Activated CD8-positive, alpha-beta memory T cell treated with anti-CD3 and anti-CD28 coated beads for 4 hours (primary cell): ENCODE measurements around the gene GOLGA6C.
"Not testable (repeated sequence)": the region's sequence is repeated elsewhere in the genome, so short reads cannot be mapped to it uniquely, and the experiment has no call there.

Experiments
- DNase-seq, 2 donors: peaks; one replicate each; pipeline ENCODE4 v3.0.0-alpha.2; 2020; ENCODE audit warnings: low read depth in 2 of 2

The GOLGA6C gene

GRCh38 chr15:75258034-75258433, at the start of gene GOLGA6C:
GOLGA6C (plus strand) TSS chr15:75258334; CDS start chr15:75258599, 265 bp downstream.
- DNase-seq: not testable (repeated sequence)

- no peak for DNase-seq
These were observed 49.4 kb upstream of the GOLGA6C start for GRCh38 chr15:75208501-75209288.

- no peak for DNase-seq
These were observed 48.9 kb upstream of the GOLGA6C start for GRCh38 chr15:75209289-75209676.

GRCh38 chr15:75210811-75211230, 47.3 kb upstream of the GOLGA6C start:
- DNase-seq: no peak

GRCh38 chr15:75211436-75212199, 46.5 kb upstream of the GOLGA6C start:
- DNase-seq: no peak

GRCh38 chr15:75212200-75212858, 45.8 kb upstream of the GOLGA6C start:
- DNase-seq: no peak

- no peak for DNase-seq
These were observed 44.8 kb upstream of the GOLGA6C start for GRCh38 chr15:75213212-75213767.

- DNase-seq: no peak
These were observed 44.3 kb upstream of the GOLGA6C start for GRCh38 chr15:75213768-75214221.

GRCh38 chr15:75214293-75215096, 43.6 kb upstream of the GOLGA6C start:
- no peak for DNase-seq

- no peak for DNase-seq
These were observed 42.8 kb upstream of the GOLGA6C start for GRCh38 chr15:75215107-75216004.

- DNase-seq: no peak
These were observed 41.1 kb upstream of the GOLGA6C start for GRCh38 chr15:75217012-75217411.

GRCh38 chr15:75217574-75217973, 40.6 kb upstream of the GOLGA6C start:
- not testable (repeated sequence) for DNase-seq

GRCh38 chr15:75219507-75219929, 38.6 kb upstream of the GOLGA6C start:
- not testable (repeated sequence) for DNase-seq

GRCh38 chr15:75223688-75224087, 34.4 kb upstream of the GOLGA6C start:
- DNase-seq: no peak

GRCh38 chr15:75224281-75224680, 33.9 kb upstream of the GOLGA6C start:
- no peak for DNase-seq

- not testable (repeated sequence) for DNase-seq
These were observed 32.9 kb upstream of the GOLGA6C start for GRCh38 chr15:75225102-75225836.

- DNase-seq: no peak
These were observed 32.0 kb upstream of the GOLGA6C start for GRCh38 chr15:75225951-75226732.

GRCh38 chr15:75227112-75227511, 31.0 kb upstream of the GOLGA6C start:
- not testable (repeated sequence) for DNase-seq
